HCT116 (cell line): Measurements from ENCODE around the gene ATP8B3. TPM values are rescaled to one million over a fixed set of nuclear protein-coding genes. Genes with fewer than 3 reads are reported as not detected.

Source experiments
- ATAC-seq: fragments of 200-7000 bp; cut with Tn5 transposase; 2 replicates; pipeline ENCODE4 v1.9.1; 2020; ENCODE audit warnings: mild to moderate bottlenecking, moderate library complexity
- BruUV-seq: library from RNA; stranded (reverse); fragments of 400-500 nt; replicated peaks from 2 replicates; lab custom pipeline; 2021; lab: Mats Ljungman, UMichigan
- CTCF ChIA-PET: fragments of 300-600 bp; sonication (Branson Sonifier 250); formaldehyde crosslinking; loops from one replicate; lab custom pipeline; 2021; ENCODE audit warnings: antibody characterized with exemption; lab: Charles Lee
- POLR2A ChIA-PET: fragments of 300-600, 350-600 bp; sonication (Branson Sonifier 250); formaldehyde crosslinking; loops from one replicate; lab custom pipeline; 2021; ENCODE audit warnings: antibody characterized with exemption; lab: Charles Lee
- RAD21 ChIA-PET, 2 experiments: fragments of 300-600 bp; sonication (Branson Sonifier 250); formaldehyde crosslinking; loops; one replicate each; lab custom pipeline; 2023; ENCODE audit warnings: low total read pairs in 2 of 2; ENCODE audit not compliant: uncharacterized antibody in 2 of 2, unreplicated experiment in 2 of 2, low non-redundant PET in 1 of 2; lab: Charles Lee
- DNase-seq: peaks from one replicate; pipeline ENCODE4 v3.0.0-alpha.2; 2010; ENCODE audit warnings: low read depth, low spot score
- H2AFZ ChIP-seq: fragments of 200-600 bp; shearing (Covaris generic), sonication (generic); 2 replicates; pipeline ENCODE4 v1.6.1; 2017; ENCODE audit warnings: low read depth, mixed run types, mixed read lengths, antibody characterized with exemption, low read length; ENCODE audit not compliant: poor library complexity, severe bottlenecking
- H3K27ac ChIP-seq: 2 replicates; pipeline ENCODE4 v1.5.1; 2012; ENCODE audit warnings: low read depth, low read length
- H3K27me3 ChIP-seq: fragments of 200-600 bp; sonication (generic); 2 replicates; pipeline ENCODE4 v1.6.1; 2016; ENCODE audit warnings: mixed run types, low read length, mixed read lengths; ENCODE audit not compliant: insufficient read depth
- H3K36me3 ChIP-seq, 2 experiments: fragments of 200-500 bp in 1 of 2; fragments of 200-600 bp in 1 of 2; sonication (Bioruptor generic) in 1 of 2; sonication (generic) in 1 of 2; 2 replicates each; pipeline versions ENCODE4 v1.5.1 to v1.6.1; 2014 to 2016; ENCODE audit warnings: low read length in 2 of 2, inconsistent platforms in 1 of 2, mixed read lengths in 1 of 2, mixed run types in 1 of 2; ENCODE audit not compliant: insufficient read depth in 2 of 2, control insufficient read depth in 1 of 2
- H3K4me1 ChIP-seq, 2 experiments: fragments of 200-600 bp in 1 of 2; sonication (generic) in 1 of 2; 2 replicates each; pipeline versions ENCODE4 v1.5.1 to v1.6.1; 2012 to 2017; ENCODE audit warnings: low read length in 2 of 2, inconsistent platforms in 1 of 2, mild to moderate bottlenecking in 1 of 2, mixed read lengths in 1 of 2, mixed run types in 1 of 2, moderate library complexity in 1 of 2; ENCODE audit not compliant: insufficient read depth in 2 of 2, control insufficient read depth in 1 of 2
- H3K4me2 ChIP-seq: fragments of 200-600 bp; sonication (generic); 2 replicates; pipeline ENCODE4 v1.6.1; 2017; ENCODE audit warnings: mixed run types, low read length, mixed read lengths
- H3K4me3 ChIP-seq, 2 experiments: fragments of 200-600 bp in 1 of 2; sonication (generic) in 1 of 2; replicated peaks in 1 of 2; 2 replicates each; pipeline ENCODE4 v1.5.1; 2011 to 2016; ENCODE audit warnings: low read length in 2 of 2, control low read depth in 1 of 2, low read depth in 1 of 2, mild to moderate bottlenecking in 1 of 2, mixed read lengths in 1 of 2, mixed run types in 1 of 2
- H3K79me2 ChIP-seq: fragments of 200-600 bp; sonication (generic); 2 replicates; pipeline ENCODE4 v1.6.1; 2017; ENCODE audit warnings: mild to moderate bottlenecking, mixed run types, low read length, moderate library complexity, mixed read lengths; ENCODE audit not compliant: insufficient read depth
- H3K9ac ChIP-seq: fragments of 200-600 bp; sonication (generic); 2 replicates; pipeline ENCODE4 v1.6.1; 2016; ENCODE audit warnings: low read length, mixed read lengths
- H3K9me2 ChIP-seq: fragments of 200-600 bp; sonication (generic), shearing (Covaris generic); 2 replicates; pipeline ENCODE4 v1.6.1; 2017; ENCODE audit warnings: mixed run types, mild to moderate bottlenecking, moderate library complexity; ENCODE audit not compliant: insufficient read depth
- H3K9me3 ChIP-seq, 2 experiments: fragments of 200-500 bp in 1 of 2; fragments of 200-600 bp in 1 of 2; sonication (Bioruptor generic) in 1 of 2; sonication (generic) in 1 of 2; 2 replicates each; pipeline ENCODE4 v1.6.1; 2014 to 2017; ENCODE audit warnings: low read length in 2 of 2, mixed read lengths in 2 of 2, inconsistent platforms in 1 of 2, low read depth in 1 of 2, mild to moderate bottlenecking in 1 of 2, mixed run types in 1 of 2, moderate library complexity in 1 of 2; ENCODE audit not compliant: control insufficient read depth in 1 of 2, insufficient read depth in 1 of 2
- H4K20me1 ChIP-seq: fragments of 200-600 bp; sonication (generic), shearing (Covaris generic); 2 replicates; pipeline ENCODE4 v1.6.1; 2017; ENCODE audit warnings: mixed run types, mild to moderate bottlenecking, moderate library complexity; ENCODE audit not compliant: insufficient read depth
- CEBPB ChIP-seq: IDR thresholded peaks from 2 replicates; pipeline ENCODE4 v1.6.1; 2012; ENCODE audit warnings: low read depth
- EGR1 ChIP-seq: IDR thresholded peaks from 2 replicates; pipeline ENCODE4 v1.6.1; 2012; ENCODE audit warnings: low read depth
- EZH2 ChIP-seq: fragments of 200-600 bp; sonication (generic); IDR thresholded peaks from 2 replicates; pipeline ENCODE4 v1.6.1; 2017; ENCODE audit warnings: antibody characterized with exemption, mixed run types
- EZH2phosphoT487 ChIP-seq: fragments of 200-600 bp; IDR thresholded peaks from 2 replicates; pipeline ENCODE4 v1.6.1; 2018; ENCODE audit warnings: antibody characterized with exemption, borderline replicate concordance
- FOSL1 ChIP-seq: IDR thresholded peaks from 2 replicates; pipeline ENCODE4 v1.6.1; 2012; ENCODE audit warnings: low read depth
- MAX ChIP-seq: IDR thresholded peaks from 2 replicates; pipeline ENCODE4 v1.6.1; 2012
- POLR2A ChIP-seq: IDR thresholded peaks from 2 replicates; pipeline ENCODE4 v1.7.0; 2011; ENCODE audit warnings: borderline replicate concordance; ENCODE audit not compliant: insufficient read depth, insufficient read length; ENCODE audit errors: extremely low read depth
- POLR2AphosphoS5 ChIP-seq: IDR thresholded peaks from 2 replicates; pipeline ENCODE4 v1.6.1; 2011; ENCODE audit warnings: mild to moderate bottlenecking, low read depth, low read length, moderate library complexity
- RAD21 ChIP-seq: IDR thresholded peaks from 2 replicates; pipeline ENCODE4 v1.6.1; 2012; ENCODE audit warnings: low read depth, mild to moderate bottlenecking
- REST ChIP-seq: IDR thresholded peaks from 2 replicates; pipeline ENCODE4 v1.6.1; 2012; ENCODE audit warnings: low read depth
- SIN3A ChIP-seq: IDR thresholded peaks from 2 replicates; pipeline ENCODE4 v1.6.1; 2012; ENCODE audit warnings: low read depth
- SRF ChIP-seq: IDR thresholded peaks from 2 replicates; pipeline ENCODE4 v1.6.1; 2012; ENCODE audit warnings: low read depth
- TCF7L2 ChIP-seq: IDR thresholded peaks from 2 replicates; pipeline ENCODE4 v1.7.0; 2011; ENCODE audit warnings: borderline replicate concordance, inconsistent platforms; ENCODE audit not compliant: insufficient read depth, insufficient read length; ENCODE audit errors: extremely low read depth
- YY1 ChIP-seq: IDR thresholded peaks from 2 replicates; pipeline ENCODE4 v1.6.1; 2011; ENCODE audit warnings: low read length, low read depth, moderate library complexity, mild to moderate bottlenecking; ENCODE audit not compliant: insufficient replicate concordance; ENCODE audit errors: extremely low read depth
- ZFX ChIP-seq: fragments of 450-650 bp; IDR thresholded peaks from 2 replicates; pipeline ENCODE4 v1.6.1; 2017
- ZNF274 ChIP-seq: fragments of 200-500 bp; sonication (Bioruptor generic); IDR thresholded peaks from 2 replicates; pipeline ENCODE4 v1.6.1; 2014; ENCODE audit warnings: mild to moderate bottlenecking, low read depth, low read length, inconsistent platforms
- intact Hi-C: fragments of 100-400 bp; cut with micrococcal nuclease; formaldehyde crosslinking; loops from 2 replicates; pipeline ENCODE4 v1.10.0; 2022
- total RNA-seq: library from RNA; stranded (reverse); gene quantifications from one replicate; pipeline ENCODE4 v1.2.1, GENCODE V29; 2021; ENCODE audit not compliant: unreplicated experiment
- TF ChIP-seq, protein P1 (sequence below): IDR thresholded peaks from 2 replicates; pipeline ENCODE4 v1.6.1; 2011; ENCODE audit warnings: mild to moderate bottlenecking, low read length, moderate library complexity; ENCODE audit not compliant: insufficient replicate concordance; ENCODE audit errors: extremely low read depth
- TF ChIP-seq, protein P2 (sequence below), 3 experiments: fragments of 200-600 bp in 1 of 3; sonication (generic) in 1 of 3; IDR thresholded peaks in 2 of 3; conservative IDR thresholded peaks in 1 of 3; 2 replicates each; pipeline ENCODE4 v1.5.1; 2012 to 2017; ENCODE audit warnings: low read depth in 2 of 3, low read length in 2 of 3, antibody characterized with exemption in 1 of 3, borderline replicate concordance in 1 of 3, control low read depth in 1 of 3, mild to moderate bottlenecking in 1 of 3, mixed read lengths in 1 of 3, mixed run types in 1 of 3, moderate library complexity in 1 of 3; ENCODE audit not compliant: insufficient read depth in 1 of 3

Gene ATP8B3
- total RNA-seq, 1 experiment from 2014 or later, result 17.0 TPM

DNA sequence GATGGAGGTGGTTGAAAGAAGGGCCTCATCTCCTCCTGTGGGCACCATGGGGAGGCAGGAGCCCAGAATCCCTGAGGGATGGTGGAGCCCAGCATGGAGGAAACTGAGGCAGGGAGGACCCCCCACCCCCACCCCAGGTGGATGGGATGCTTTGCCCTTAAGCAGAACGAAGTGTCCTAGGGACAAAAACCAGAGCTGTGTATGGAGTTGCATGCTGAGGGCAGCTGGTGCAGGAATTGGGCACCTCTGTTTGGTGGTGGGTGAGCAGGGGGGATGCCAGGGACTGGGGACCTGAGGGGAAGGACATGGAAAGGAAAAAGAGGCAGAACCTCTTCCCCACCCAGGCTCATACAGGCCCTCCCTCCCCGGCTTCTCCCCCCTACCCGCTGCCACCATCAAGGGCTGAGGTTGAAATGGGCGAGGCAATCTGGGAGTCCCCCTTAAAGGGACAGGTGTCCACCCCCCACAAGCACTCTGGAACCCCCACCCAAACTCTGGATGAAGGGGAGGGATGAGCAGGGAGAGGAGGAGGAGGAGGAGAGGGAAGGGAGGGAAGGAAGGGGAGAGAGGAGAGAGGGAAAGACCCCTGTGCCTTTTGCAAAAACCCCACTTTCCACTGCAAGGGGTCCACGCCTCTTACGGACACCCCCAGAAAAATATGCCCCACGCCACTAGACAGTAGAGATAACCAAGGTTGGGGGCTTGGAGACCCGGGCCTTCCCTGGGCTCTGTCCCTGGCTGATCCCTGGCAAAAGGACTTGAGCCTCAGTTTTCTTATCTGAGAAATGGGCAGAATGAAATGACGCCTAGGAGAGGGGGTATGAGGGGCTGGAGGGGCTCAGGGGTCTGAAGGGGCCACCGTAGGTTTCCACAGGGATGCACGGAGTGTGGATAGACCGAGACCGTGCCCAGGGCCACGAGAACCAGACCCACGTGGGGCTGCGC, 52.8 kb downstream of the ATP8B3 start:
- Histone ChIP-seq H3K9me3 (no peaks in the 10 kb centered on the region), H3K27me3 (no peaks in the 10 kb centered on the region), H3K4me1 (peaks cover 0 to 30% of the 10 kb centered on the region in 2 experiments; a peak in 1 of 4 replicates), H3K9ac (no peak overlapping the region), H3K9me2 (no peaks in the 10 kb centered on the region), H4K20me1 (peaks cover 4% of the 10 kb centered on the region; the same call in 1 of the 2 replicates), H3K4me3 (no peak overlapping the region), H3K27ac (no peak overlapping the region), H3K79me2 (peaks cover 91% of the 10 kb centered on the region), H2AFZ (no peak overlapping the region), H3K4me2 (no peak overlapping the region), H3K36me3 (peaks cover 2 to 6% of the 10 kb centered on the region in 2 experiments; a peak in 1 of 4 replicates)
- ChIA-PET POLR2A (interaction anchor here (0.9 kb wide), 1 partner anchor 12 kb away, joined by 3 read pairs; no protein-coding TSS in a partner anchor), CTCF (no interaction called here), RAD21 (interaction anchor here in 1 of 2 experiments (0.5 kb wide), 1 partner anchor 12 kb away, joined by 3 read pairs; no protein-coding TSS in a partner anchor)
- BruUV-seq, result no TSS peak
- no peak for DNase-seq
- ATAC-seq, result no peak
- intact Hi-C loops, result no loop called here
- no peak for TF ChIP-seq POLR2A
- TF ChIP-seq MAX, result no peak
- no peak for TF ChIP-seq ZFX
- TF ChIP-seq TCF7L2, result no peak
- TF ChIP-seq SRF, result no peak
- TF ChIP-seq EZH2phosphoT487, result no peak
- no peak for TF ChIP-seq EGR1
- TF ChIP-seq POLR2AphosphoS5, result no peak
- TF ChIP-seq, protein P1, sequence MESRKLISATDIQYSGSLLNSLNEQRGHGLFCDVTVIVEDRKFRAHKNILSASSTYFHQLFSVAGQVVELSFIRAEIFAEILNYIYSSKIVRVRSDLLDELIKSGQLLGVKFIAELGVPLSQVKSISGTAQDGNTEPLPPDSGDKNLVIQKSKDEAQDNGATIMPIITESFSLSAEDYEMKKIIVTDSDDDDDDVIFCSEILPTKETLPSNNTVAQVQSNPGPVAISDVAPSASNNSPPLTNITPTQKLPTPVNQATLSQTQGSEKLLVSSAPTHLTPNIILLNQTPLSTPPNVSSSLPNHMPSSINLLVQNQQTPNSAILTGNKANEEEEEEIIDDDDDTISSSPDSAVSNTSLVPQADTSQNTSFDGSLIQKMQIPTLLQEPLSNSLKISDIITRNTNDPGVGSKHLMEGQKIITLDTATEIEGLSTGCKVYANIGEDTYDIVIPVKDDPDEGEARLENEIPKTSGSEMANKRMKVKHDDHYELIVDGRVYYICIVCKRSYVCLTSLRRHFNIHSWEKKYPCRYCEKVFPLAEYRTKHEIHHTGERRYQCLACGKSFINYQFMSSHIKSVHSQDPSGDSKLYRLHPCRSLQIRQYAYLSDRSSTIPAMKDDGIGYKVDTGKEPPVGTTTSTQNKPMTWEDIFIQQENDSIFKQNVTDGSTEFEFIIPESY, result no peak
- TF ChIP-seq YY1, result no peak
- TF ChIP-seq, protein P2, sequence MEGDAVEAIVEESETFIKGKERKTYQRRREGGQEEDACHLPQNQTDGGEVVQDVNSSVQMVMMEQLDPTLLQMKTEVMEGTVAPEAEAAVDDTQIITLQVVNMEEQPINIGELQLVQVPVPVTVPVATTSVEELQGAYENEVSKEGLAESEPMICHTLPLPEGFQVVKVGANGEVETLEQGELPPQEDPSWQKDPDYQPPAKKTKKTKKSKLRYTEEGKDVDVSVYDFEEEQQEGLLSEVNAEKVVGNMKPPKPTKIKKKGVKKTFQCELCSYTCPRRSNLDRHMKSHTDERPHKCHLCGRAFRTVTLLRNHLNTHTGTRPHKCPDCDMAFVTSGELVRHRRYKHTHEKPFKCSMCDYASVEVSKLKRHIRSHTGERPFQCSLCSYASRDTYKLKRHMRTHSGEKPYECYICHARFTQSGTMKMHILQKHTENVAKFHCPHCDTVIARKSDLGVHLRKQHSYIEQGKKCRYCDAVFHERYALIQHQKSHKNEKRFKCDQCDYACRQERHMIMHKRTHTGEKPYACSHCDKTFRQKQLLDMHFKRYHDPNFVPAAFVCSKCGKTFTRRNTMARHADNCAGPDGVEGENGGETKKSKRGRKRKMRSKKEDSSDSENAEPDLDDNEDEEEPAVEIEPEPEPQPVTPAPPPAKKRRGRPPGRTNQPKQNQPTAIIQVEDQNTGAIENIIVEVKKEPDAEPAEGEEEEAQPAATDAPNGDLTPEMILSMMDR (IDR thresholded peaks at IDR 0.05 in 2 of 3, conservative IDR thresholded peaks at IDR 0.05 in 1 of 3; ENCODE audit: borderline replicate concordance in 1 of 3, insufficient read depth in 1 of 3, low read depth in 2 of 3, low read length in 2 of 3), result no peak
- no peak for TF ChIP-seq REST
- TF ChIP-seq EZH2, result no peak
- TF ChIP-seq SIN3A, result no peak
- no peak for TF ChIP-seq FOSL1
- no peak for TF ChIP-seq ZNF274
- TF ChIP-seq CEBPB, result no peak
- no peak for TF ChIP-seq RAD21
